AG08395 (cell line): ENCODE results near the gene VIPR1.
"Not testable (repeated sequence)": the region's sequence is repeated elsewhere in the genome, so short reads cannot be mapped to it uniquely, and the experiment has no call there.

Source experiments
- DNase-seq: peaks from one replicate; pipeline ENCODE4 v3.0.0; 2012; ENCODE audit warnings: mixed read lengths, low spot score

The VIPR1 gene

DNA sequence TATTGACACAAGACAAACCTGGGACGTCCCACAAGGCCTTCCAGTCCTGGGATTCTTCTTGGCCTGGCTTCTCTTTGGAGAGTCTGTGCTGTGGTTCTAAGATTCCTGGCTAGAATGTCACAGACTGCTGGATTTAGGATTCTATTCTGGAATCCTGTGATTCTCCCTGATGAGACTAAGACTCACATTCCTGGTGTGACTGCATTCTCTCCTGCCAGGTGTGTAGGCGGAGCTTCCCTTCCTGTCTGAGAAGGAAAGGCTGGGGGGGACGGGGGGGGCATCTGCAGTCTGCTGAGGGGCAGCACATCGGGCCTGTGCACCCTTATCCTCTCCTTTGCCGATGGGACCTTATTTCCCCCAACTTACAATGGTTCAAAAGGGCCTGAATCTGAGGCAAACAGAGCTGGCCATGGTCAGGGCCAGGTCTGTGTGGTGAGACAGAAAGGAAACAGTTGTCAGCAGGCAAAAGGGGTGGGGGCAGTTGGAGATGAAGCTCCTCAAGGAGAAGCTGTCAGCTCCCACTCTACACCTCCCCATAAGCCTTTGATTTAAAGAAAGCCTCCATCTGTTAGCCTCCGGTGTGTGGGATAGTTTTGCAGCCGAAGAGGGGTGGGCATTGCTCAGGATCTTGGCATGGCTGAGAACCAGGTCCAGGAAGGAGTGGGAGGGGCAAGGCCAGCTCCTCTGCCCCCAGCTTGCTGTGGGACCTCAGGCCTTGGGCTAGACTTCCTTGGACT is 30.9 kb downstream of the VIPR1 start:
- DNase-seq: no peak

DNA sequence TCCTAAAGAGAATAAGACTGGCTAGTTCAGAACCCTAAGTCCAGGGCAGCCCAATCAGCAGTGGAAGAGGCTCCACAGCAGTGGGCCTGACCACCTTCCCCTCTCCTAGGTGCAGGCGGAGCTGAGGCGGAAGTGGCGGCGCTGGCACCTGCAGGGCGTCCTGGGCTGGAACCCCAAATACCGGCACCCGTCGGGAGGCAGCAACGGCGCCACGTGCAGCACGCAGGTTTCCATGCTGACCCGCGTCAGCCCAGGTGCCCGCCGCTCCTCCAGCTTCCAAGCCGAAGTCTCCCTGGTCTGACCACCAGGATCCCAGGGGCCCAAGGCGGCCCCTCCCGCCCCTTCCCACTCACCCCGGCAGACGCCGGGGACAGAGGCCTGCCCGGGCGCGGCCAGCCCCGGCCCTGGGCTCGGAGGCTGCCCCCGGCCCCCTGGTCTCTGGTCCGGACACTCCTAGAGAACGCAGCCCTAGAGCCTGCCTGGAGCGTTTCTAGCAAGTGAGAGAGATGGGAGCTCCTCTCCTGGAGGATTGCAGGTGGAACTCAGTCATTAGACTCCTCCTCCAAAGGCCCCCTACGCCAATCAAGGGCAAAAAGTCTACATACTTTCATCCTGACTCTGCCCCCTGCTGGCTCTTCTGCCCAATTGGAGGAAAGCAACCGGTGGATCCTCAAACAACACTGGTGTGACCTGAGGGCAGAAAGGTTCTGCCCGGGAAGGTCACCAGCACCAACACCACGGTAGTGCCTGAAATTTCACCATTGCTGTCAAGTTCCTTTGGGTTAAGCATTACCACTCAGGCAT is 33.7 kb downstream of the VIPR1 start:
- DNase-seq: peak; percentile 35

DNA sequence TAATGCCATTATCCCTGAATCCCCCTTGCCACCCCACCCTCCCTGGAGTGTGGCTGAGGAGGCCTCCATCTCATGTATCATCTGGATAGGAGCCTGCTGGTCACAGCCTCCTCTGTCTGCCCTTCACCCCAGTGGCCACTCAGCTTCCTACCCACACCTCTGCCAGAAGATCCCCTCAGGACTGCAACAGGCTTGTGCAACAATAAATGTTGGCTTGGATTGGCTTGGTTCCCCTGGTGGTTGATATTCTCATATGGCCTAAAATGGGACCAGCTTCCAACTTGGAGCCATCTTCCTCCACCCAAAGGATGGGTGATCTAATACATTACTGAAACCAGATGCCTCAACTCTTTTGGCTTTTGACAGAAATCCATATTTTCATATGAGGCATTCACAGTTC is 34.9 kb downstream of the VIPR1 start:
- no peak for DNase-seq

DNA sequence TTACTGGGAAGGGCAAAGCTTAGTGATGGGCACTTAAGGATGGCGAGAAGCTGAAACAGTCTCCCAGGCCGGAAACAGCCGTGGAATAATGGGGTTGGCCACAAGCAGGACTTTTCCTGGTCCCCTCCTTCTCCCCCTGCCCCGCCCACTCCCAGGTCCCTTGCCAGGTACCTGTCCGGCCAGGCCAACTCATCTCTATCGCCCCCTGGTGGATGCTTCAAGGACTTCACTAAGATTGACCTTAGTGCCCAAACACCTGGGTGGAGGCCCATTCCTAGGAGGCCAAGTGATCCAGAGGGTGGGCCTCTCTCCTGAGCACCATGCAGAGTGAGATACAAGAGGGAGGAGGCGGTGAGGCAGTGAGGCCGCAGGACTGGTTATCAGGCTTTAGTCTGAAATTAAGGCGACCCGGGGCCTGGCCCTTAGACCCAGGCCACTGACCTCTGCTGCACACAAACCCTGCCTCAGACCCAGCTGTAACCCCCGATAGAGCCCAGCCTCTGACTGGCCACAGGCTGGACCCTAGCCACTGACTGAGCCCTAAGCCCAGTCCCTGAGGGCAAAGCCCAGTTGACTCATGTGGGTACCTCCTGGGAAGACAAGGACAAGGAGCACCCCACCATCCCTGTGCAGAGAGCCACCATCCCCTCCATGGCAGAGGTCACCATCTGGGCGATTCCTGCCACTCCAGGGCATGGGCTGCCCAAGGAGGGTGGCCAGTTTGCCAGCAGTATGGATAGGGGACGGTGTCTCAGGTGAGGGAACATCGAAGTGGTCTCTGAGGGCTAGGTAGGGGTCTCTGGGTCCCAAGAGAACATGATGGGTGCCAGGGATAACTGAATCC is 37.6 kb downstream of the VIPR1 start:
- peak; percentile 39 for DNase-seq

DNA sequence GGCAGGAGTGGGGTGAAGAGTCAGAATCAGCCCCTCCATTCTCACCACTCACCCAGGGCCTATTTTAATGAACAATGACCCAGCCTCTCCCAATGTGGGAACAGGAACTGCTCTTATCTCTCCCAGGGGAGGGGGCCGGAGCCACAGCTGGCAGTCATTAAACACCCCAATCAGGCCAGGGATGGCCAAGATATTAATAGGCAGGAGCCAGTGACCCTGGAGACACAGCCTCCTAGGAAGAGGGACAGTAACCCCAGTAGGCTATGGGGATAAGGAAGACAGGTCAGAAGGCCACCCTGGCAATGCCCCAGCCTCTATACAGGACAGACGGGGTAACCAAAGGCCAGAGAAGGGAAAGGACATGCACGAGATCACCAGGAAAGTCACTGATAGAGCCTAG is 38.6 kb downstream of the VIPR1 start:
- DNase-seq: no peak

DNA sequence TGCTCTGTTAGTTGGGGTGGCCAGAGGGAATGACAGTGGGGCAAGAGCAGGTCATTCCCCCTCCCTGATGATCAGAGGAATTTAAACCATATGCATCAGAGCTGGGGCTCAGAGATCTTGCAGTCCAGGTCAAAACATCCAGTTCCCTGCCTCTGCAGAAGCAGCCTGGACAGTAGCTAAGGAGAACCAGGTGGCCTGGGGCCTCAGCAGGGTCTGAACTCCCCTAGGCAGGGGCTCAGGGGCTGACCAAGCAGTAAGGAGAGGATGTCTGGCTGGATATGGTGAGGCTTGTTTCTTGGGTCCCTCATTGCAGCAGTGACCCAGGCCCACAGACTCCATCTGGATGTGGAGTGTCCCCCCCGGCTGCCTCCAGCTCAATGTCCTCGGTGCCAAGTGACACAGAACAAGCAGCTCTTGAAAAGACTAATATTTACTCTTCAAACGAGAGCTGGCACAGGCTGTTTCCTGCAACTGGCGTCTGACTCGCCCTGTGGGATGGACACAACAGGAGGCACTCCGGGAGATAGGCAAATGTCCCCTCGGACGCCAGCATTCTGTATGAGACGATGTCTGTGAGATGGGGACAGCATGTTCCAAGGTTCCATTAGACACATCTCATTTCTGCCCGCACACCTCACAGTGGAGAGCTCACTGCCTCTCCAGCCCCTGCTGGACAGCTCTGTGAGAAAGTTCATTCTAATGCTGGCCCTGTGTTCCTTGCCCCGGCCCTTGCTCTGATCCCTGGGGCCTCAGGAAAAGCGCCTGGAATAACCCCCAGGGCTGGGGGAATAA is 42.2 kb downstream of the VIPR1 start:
- DNase-seq: peak; percentile 14

DNA sequence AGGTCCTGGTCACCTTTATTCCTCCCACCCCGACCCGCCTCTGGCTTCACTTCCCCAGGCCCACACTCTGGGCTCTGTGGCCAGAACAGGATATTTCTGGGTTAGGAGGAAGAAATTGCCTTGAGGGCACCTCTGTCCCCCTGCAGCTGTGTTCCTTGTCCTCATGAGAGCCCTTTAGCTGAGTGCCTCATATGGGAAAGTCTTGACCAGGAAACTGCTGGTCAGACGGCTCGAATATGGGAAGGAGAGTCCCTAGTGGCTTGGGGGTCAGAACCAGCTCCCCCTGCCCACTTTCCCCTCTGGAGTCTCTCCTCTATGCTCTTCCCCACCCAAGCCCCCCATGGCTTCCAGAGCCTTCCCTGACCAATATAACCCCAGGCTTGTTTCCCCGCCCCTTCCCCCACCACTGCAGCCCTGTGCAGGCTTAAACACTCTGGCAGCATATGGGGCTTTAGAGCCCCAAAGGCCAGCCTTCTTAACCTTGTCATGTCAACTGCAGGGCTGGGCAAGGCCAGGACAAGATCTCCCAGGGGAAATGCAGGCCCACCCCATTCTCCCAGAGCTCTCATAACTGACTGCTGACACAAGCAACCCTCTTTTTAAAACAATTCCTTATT is 42.9 kb downstream of the VIPR1 start:
- no peak for DNase-seq

DNA sequence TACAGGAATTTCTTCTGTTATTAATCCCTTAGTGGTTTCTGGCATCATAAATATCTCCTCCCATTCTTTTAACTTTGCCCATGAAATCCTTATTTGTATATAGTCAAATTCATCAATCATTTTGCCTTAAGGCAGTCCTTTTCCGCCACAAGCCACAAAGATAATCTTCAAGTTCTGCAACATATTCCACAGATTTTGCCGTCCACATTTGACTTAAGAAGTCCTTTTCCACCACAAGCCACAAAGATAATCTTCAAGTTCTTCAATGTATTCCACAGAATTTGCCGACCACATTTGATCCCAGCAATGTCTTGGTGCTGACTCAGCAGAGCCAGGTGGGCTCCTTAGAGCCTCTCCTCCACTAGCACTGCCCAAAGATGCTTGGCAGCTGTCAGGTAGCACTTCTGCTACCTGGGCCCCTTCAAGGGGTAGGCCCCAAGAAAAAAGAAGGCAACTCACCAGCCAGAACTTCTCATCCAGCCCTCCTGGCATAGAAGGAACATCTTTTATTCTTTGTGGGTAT is 44.3 kb downstream of the VIPR1 start:
- DNase-seq: no peak

DNA sequence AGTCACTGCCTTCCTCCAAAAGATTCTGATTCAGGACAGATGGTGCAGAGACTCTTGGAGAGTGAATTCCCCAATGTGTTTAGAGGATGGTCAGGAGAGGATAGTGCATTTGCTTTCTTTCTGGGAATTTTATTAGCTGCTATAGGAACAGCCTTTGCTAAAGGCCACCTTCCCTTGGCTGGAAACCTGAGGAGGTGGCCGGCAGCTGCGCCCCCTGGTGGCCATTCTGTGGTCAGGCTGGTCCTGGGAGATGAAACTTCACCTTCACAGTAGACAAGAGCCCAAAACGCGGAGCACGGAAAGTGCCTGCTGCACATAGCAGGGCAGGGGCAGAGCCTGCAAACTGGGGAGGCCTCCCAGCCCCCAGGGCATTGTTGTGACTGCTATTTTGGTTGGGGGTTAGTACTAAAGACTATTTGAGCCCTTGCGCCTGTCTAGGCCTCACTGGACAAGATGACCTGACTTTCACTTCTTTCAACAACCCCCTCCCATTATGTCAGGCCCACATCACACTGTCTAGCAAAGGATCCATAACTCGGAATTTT is 45.0 kb downstream of the VIPR1 start:
- DNase-seq: peak; percentile 78

DNA sequence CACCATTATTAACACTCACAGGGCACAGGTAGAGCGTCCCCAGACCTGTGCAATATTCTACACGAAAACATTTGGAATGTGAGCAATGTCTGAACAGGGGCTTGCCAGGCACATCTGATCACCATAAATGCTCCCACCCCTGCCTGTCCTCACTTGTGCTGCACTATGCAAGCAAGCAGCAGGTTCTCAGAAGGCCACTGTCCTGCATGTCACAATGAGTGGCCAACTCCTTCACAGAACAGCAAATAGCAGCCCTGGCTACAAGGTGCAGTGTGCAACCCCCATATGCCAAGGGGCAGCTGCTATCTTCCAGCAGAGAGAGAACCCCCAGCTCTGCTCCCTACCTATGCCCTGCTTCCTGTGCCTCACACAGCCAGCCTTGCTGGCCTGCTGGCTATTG is 46.7 kb downstream of the VIPR1 start:
- no peak for DNase-seq

DNA sequence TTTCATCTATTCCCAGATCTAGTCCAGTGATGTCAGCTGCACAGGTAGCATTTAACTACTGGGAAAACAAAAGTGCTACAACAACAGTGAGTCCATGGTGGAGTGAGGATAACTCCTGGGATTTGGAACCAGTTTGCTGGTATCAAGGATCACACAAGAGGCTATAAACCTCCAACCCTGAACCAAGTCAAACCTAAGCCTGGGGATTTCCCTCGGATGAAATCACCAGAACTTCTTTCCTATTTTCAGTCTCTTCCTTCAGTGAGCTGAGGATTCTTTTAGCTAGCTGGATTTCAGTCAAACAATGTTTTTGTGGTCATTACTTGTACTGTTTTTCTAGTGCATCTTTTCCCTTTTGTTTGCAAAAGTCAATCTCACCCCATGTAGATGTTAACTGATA is 47.8 kb downstream of the VIPR1 start:
- no peak for DNase-seq

DNA sequence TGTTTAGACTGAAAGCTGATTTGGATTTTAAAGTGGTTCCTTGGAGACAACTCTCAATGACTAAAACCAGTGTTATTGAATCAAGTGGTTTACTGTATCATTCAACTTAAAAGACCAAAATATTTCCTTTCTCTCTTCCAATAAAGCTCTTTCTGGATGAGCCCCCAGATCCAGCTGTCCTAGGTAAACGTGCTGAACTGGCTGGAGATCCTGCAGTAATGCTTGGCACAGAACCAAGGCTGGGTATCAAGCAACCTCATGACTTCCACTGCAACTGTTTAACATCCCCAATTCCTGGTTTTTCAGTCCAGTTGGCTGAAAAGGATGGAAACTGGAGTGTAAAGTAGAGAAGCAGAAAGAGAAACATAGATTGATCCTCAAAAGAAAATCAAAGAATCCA is 50.4 kb downstream of the VIPR1 start:
- no peak for DNase-seq

DNA sequence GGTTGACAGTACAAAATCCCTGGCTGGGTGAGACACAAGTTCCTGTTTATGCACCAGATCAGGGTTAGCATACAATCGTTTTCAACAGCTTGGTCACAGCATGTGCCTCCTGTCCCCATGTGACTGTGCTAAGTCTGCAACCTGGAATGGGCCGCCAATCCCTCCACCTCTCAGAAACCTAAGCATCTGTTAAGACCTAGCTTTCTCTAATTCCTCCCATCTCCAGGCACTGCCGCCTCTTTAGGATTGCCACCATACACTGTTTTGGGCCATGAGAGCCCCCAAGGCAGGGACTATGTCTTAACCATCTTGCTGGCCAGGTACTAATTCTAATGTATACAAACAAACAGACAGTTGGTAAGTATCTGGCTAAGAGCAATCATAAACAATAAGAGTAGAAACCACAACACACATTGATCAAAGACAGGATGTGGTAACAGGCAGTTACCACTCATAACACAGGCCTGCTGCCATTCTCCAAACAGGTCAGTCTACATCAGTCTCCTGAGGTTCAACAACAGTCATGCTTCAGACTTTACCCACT is 53.7 kb downstream of the VIPR1 start:
- no peak for DNase-seq

DNA sequence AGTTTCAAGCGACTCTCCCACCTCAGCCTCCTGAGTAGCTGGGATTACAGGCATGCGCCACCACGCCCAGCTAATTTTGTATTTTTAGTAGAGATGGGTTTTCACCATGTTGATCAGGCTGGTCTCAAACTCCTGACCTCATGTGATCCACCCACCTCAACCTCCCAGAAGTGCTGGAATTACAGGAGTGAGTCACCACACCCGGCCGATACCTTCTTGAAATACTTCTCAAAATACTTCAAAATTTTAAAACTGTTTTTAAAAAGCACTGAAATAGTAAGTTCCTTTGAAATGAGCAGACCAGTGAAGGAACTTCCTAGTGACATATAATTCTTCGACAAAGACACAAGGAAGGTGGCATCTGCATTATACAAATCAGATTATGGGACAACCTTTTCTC is 54.4 kb downstream of the VIPR1 start:
- not testable (repeated sequence) for DNase-seq

DNA sequence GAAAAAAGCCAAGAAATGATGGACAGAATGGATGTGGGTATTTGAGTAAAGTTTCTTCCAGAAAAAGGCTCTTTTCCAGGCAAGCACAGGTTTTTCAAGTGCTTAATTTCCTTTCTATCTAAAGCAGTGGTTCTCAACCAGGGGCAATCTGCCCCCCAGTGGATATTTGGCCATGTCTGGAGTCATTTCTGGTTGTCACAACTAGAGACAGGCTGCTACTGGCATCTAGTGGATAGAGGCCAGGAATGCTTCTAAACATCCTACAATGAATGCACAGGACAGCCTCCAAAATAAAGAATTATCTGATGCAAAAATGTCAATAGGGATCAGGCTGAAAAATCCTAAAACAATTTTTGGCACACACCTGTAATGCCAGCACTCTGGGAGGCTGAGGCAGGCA is 55.4 kb downstream of the VIPR1 start:
- DNase-seq: no peak

DNA sequence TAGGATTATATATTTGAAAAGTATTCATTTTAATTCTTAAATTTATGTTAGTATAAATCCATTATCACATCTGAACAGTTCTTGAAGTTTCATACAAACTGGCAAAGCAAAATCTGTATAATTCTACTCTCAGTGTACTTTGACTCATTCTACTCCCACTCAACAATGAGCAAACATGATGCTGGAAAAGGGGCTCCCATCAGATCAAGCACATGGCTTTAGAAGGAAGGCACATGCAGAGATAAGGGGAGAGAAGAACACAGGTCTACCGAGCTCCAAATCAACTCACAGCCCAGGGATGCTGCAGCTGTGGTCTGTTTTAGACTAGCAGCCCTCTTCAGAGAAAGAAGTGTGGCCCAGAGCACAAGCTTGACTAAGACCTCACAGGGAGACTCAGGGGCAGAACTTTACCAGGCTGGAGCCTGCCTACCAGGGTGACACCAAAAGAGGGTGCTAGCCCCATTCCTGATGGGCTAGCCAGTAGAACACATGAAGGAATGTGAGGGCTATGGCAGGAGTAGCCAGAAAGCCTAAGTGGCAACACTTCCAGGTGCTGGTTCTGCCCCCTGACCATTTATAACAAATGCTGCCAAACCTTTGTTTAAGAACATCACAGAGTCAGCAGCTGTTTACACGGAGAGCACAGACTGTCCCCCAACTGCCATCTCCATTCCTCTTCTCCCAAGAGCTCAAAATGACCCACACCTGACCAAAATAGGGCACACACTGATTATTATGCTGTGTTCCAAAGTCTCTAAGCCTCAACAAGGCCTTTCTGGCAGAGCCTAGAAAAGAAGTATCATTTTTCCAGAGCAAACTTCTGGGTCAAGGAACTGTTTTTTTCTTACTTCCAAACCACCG is 59.8 kb downstream of the VIPR1 start:
- no peak for DNase-seq

DNA sequence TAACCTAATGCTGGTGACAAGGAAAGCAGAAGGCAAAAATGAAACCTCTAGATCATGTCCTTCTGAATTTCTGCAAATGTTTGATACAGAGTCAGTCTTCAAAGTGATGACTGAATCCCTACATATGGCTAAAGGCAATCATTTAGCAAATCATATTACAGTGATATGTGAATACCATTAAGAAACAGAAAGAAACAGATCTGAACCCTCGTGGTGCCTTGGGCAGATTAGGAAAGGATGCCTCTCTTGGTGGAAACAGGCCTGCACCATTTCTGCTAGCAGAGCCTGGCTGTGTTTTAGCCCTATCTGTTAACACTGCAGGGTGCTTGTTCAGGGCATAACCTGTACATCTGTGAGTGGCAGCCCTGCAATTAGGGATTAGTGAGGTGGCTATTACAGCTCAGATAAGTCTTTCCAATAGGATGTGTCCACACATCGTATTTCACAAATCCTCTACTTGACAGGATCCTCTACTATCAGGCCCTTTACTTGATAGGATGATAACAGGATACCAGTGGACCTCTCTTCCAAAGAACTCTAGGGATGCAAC is 67.2 kb downstream of the VIPR1 start:
- no peak for DNase-seq

DNA sequence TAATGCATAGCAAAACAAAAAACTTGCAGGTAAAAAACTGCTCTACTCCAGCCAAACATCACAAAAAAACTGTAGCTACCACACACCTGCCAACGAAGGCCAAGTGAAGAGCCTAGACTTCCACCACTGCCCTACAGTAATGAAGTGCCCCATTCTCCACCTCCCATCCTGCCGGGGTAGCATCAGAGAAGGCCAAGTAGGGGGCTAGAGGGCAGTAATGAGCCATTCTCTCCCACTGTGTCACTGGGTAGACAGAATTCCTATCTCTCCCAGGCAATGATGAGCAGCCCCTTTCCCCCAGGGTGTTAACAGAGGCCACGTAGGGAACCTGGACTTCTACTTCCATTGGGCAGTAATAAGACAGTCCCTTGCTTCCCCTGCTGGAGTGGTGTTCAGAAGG is 69.8 kb downstream of the VIPR1 start:
- peak; percentile 65 for DNase-seq

DNA sequence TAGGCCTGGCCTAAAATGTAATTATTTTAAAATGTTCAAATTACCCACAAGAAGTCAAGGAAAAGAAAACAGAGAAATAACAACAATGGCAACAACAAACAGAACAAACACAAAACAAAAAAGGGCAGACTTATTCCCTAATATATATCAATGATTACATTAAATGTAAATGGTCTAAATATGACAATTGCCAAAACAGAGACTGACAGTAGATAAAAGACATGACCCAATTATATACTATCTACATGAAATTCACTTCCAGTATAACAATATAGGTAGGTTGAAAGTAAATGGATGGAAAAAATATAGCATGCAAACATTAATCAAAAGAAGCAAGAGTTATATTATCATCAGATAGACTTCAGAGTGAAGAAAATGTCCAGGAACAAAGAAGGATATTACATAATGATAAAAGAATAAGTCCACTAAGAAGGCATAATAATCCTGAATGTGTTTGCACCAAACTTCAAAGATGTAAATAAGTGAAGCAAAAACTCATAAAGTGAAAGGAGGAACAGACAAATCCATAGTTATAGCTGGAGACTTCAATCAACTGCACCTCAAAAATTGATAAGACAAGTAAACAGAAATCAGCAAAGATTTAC is 72.8 kb downstream of the VIPR1 start:
- no peak for DNase-seq
